Hematopoietic multipotent progenitor cell (in vitro differentiated cells): ENCODE measurements around the gene PLXNA2. TPM values are rescaled to one million over a fixed set of nuclear protein-coding genes. Genes with fewer than 3 reads are reported as not detected.

Source experiments
- DNase-seq, 3 donors: peaks; one replicate each; pipeline ENCODE4 v3.0.0-alpha.2; 2011 to 2015; ENCODE audit warnings: low read depth in 2 of 3, low spot score in 2 of 3
- total RNA-seq: library from RNA; depleted of rRNA; stranded (reverse); fragments of >200 nt; gene quantifications from one replicate; pipeline ENCODE4 v1.2.3, GENCODE V29; 2012

Gene PLXNA2
- total RNA-seq, 1 donor = 0.27 TPM

DNA sequence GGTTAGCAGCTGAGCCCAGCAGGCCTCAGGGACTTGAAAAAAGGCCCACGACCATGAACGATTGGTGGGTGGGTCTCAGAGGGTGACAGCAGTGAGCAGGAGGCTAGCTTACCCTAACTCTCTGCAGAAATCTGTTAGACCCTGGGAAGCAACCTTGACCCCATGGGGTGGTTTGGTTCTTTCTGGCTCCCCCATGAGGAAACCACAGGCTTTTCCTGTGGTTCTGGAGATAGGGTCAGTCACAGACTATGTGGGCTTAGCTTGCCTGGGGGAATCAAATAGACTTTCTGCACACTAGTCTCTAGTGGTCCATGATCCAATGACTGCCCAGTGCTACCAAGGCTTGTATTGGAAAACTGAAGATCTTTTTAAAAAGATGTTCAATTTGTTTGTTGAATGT, 118.1 kb downstream of the PLXNA2 start:
- no peak for DNase-seq

GRCh38 chr1:208122612-208123358, 121.4 kb downstream of the PLXNA2 start:
- no peak for DNase-seq

DNA sequence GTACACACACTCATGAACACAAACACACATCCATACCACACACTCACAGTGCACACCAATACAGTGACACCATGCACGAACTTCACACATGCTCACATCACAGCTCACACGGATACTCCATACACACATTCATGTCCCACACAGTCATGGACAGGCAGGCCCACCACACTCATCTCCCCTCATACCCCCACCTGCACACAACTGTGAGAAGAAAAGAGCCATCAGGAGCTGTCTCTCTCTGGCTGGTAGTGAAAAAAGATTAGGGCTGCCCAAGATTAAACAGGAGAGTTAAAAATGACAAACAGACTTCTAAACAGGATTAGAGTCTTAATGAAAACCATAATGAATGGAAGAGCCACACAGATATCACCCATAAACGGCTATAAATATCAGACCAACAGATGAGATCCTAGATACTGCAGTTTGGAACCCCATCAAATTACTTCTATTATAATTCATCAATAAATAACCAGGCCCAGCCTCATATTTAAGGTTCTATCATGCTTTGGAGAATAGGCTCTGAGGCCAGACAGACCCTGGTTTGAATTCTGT, 122.3 kb downstream of the PLXNA2 start:
- DNase-seq = no peak

DNA sequence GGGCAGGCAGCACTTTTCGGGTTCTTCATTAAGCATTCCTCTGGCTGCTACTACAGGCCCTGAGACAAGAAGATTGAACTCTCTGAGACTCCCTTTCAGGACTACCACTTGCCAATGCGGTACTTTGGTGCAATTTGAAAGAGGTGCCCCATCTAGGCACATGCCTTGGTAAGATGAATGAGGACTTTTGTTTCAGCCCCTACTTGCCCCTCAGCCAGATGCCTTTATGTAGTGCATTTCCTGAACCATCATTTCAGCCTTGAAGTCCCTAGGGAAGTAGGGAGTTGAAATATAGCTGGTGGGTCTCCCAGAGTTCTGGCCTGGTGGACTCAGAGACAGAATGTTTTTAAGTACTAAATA, 123.8 kb downstream of the PLXNA2 start:
- no peak for DNase-seq

- no peak for DNase-seq
Observed at GRCh38 chr1:208118841-208119606, 125.2 kb downstream of the PLXNA2 start.

DNA sequence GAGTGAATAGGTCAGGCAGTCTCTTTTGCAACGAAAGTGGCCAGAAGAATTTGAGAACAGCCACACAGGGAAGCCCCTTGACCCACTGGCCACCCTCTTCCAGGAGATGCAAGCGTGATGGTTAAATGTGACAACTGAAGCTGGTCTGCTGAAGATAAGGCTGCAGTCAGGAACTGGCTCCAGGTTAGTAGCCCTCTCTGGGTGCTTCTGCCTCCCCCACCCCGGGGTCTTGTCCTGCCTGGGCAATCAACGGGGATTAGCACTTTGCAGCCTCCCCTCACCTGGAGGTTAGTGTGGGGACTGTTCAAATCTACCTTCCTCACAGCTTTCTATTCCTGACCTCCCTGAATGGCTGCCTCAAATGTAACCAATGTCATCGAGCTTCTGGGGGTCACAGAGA, 125.9 kb downstream of the PLXNA2 start:
- no peak for DNase-seq

DNA sequence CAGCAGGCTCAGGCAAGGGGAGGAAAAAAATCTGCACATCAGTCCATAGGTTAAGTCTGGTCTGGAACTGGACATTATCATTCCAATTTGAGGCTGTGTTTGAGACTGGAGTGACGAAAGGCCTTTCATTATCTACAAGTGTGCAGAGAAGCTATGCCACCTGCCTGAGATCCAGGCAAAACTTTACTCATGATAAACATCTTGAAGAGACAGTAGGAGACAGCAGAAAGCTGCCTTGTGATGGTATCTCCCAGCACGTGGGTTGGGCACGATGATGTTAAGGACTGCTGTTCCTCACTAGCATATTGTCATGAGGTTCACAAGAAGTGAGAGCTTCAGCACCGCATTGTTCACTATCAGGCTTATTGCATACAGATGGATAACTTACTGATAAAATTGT, 126.4 kb downstream of the PLXNA2 start:
- no peak for DNase-seq

DNA sequence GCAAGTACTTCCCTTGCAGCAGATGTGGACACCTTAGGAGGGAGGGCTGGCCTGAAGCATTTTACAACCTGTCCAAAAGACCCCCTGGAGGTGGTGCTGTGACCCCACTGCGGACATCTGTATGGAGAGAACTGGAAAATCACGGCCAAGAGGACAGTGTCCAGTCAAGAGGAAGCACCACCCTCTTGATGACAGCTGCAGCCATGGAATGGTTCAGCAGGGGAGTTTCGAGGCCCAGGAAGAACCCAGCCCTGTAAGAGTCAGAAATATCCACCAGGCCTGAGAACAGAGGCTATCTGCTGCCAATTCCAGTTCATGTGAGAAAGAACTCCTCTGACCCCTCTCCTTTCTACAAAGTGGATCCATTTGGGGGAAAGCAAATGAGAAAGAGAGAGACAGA, 126.8 kb downstream of the PLXNA2 start:
- no peak for DNase-seq

DNA sequence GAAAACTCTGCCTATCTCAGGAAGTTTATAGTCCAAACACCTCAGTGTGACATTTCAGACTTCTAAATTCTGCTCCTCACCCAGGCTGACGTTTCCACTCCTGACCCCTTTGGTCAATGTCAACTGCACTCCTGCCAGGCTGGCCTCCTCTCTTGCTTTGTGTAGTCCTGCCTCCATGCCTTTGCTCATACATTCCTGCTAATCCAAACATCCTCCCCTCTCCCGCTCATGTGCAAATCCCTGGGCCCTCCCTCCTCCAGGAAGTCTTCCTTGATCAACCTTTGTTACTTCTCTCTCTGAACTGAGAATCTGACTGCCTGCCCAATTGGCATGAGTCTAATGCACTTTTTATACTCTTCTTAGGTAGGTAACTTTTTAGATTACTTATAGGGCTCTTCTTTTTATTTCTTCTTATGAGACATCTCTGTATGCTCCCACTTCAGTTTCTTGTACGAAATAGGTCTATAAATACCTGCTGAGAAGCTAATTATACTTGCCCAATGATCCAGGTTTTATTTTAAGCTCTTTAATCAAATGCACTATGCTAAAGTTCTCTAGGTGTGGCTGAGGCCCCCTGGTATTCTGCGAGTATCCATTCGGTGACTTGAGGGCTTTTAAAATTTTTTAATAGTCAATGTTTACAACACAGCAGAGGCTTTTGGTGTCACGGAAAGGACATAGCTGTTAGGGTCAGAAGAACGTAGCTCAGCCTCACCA, 128.1 kb downstream of the PLXNA2 start:
- no peak for DNase-seq

DNA sequence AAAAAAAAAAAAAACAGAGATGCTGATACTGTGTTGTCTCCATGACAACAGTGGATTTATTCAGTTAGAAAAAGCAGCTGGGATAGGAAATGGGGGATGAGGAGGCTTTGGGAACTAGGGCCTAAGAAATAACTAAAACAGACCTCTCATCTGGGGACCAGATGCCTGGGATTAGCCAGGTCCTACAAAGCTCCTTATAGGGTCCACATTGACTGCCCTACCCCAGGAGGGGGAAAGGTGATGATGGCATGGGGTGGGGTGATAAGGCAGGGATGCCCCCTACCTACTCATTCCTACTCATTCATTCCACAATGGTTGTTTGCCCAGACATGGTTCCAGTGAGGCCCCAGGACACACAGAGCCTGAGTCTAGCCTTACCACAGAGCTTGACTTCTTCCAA, 131.2 kb downstream of the PLXNA2 start:
- DNase-seq = no peak

GRCh38 chr1:208112401-208112800, 131.8 kb downstream of the PLXNA2 start:
- no peak for DNase-seq

DNA sequence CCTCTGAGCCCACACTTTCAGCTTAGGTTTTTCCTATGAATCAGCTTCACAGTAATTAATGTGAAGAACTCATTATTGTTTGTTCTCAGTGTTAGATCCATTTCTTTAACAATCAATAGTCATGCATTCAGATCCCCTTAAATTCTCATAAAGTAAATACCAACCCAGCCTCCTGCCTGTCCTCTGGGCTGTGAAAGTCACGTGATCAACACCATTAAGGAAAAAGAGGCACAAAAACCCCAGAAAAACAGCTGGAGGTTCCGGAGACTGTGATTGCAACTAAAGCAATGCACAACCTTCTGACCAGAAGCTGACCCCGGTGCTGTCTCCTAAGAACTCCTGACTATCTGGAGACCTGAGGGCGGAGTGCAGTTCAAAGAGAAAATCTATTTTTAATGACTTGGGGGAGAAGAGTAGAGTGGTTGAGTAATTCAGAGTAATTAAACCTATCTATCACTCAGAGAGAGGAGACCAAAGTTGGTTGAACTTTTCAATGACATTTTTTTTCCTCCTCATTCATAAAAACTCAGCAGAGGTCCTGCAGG, 132.5 kb downstream of the PLXNA2 start:
- no peak for DNase-seq

DNA sequence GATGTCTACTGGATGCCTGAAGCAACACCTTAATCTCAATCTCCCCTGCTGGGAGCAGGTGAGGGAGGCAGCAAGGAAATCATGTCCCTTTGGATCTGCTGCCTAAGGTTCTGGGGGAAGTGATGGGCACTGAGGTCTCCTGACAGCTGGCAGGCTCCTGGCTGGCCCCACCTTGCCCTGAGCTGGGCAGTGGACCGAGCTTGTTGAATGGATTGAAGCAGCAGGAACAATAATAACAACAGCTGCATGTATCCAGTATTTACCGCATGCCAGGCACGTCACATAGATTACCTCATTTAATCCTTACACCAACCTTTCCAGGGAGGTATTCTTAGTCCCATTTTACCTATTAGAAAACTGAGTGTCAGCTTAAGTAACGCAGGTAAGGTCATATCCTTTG, 133.9 kb downstream of the PLXNA2 start:
- DNase-seq = no peak

- DNase-seq = no peak
Observed at GRCh38 chr1:208108646-208109330, 135.4 kb downstream of the PLXNA2 start.

- DNase-seq = no peak
Observed at GRCh38 chr1:208108213-208108608, 136.0 kb downstream of the PLXNA2 start.

GRCh38 chr1:208107425-208108212, 136.6 kb downstream of the PLXNA2 start:
- DNase-seq = no peak

DNA sequence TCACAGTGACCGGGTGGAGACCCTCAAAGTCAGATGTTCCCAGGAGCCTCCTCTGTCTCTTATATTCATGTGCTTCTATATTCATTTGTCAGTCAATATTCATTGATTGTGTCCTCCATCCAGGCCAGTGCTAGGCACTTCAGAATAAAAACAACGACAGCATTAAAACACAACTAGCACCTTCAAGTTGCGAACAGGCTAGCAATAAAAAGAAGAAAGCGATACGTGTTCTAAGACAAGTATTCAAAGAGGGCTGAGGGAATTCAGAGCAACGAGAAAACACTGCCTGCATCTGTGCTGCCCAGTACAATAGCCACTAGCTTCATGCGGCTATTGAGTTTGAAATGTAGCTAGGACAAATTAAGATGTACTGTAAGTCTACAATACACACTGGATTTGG, 138.0 kb downstream of the PLXNA2 start:
- no peak for DNase-seq

GRCh38 chr1:208105756-208106155, 138.4 kb downstream of the PLXNA2 start:
- no peak for DNase-seq

DNA sequence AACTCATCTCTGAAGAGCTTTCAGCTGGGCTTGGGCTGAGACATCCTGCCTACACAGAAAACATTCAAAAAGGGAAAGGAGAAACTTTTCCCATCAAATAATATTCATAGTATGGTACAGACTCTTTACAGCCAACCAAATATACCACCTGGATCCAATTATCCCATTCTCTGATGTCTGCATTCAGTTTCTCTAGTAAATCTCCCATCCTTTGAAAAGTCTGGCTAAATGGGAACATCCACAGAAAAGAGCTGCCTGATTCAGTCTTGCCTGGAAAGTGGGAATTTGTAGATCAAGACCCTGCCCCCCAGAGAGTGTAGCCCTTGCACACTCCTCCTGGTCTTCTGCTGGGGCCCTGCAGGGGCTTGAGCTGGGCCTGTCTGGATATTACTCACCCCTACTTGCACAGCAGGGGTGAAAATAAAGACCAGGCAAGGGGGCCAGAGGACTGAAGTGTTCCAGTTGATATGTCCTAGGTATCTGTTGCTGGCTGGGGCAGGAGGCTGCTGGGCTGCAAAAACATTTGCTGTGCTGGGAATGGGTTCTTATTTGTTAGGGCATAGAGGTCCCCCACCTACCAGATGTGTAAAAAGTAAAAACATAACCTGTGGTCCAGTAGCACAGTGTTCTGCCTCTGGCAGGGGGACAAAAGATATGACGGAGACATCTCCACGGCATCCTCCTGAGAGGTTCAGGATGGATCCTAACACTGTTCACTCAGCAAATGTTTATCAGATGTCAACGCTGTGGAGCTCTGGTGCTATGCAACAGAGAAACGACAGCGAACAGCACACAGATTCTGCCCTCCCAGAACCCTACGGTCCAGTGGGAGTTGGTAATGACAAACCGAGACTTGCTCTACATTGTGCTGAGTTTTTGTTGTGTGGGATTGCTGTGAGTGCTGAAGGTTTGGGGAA, 140.3 kb downstream of the PLXNA2 start:
- DNase-seq = no peak
